Calu3 (cell line): Measurements from ENCODE around the gene HOXB6. TPM values are rescaled to one million over a fixed set of nuclear protein-coding genes. Genes with fewer than 3 reads are reported as not detected.

Experiments used
- BruUV-seq: library from RNA; stranded (reverse); fragments of 400-500 nt; replicated peaks from 2 replicates; lab custom pipeline; 2021; lab: Mats Ljungman, UMichigan
- CTCF ChIA-PET: fragments of 300-600 bp; sonication (Branson Sonifier 250); formaldehyde crosslinking; loops from one replicate; lab custom pipeline; 2022; ENCODE audit warnings: antibody characterized with exemption; lab: Charles Lee
- DNase-seq: peaks from one replicate; pipeline ENCODE4 v3.0.0; 2022
- H3K27ac Mint-ChIP-seq: one replicate; pipeline ENCODE4 v1.8.0; 2022; ENCODE audit warnings: mixed read lengths; ENCODE audit not compliant: unreplicated experiment
- H3K27me3 Mint-ChIP-seq: one replicate; pipeline ENCODE4 v1.8.0; 2022; ENCODE audit warnings: mixed read lengths; ENCODE audit not compliant: unreplicated experiment
- H3K36me3 Mint-ChIP-seq: one replicate; pipeline ENCODE4 v1.8.0; 2022; ENCODE audit warnings: mild to moderate bottlenecking, moderate library complexity, mixed read lengths; ENCODE audit not compliant: insufficient read depth, unreplicated experiment
- H3K4me1 Mint-ChIP-seq: one replicate; pipeline ENCODE4 v1.8.0; 2022; ENCODE audit warnings: mild to moderate bottlenecking, low read depth, mixed read lengths; ENCODE audit not compliant: unreplicated experiment
- H3K4me3 Mint-ChIP-seq: one replicate; pipeline ENCODE4 v1.8.0; 2022; ENCODE audit warnings: mild to moderate bottlenecking, low read depth, moderate library complexity, mixed read lengths; ENCODE audit not compliant: unreplicated experiment
- H3K9me3 Mint-ChIP-seq: one replicate; pipeline ENCODE4 v1.8.0; 2022; ENCODE audit warnings: low read depth, mixed read lengths; ENCODE audit not compliant: unreplicated experiment
- intact Hi-C: fragments of 100-400 bp; cut with micrococcal nuclease; formaldehyde crosslinking; loops from one replicate; pipeline ENCODE4 v1.10.0; 2022; ENCODE audit not compliant: unreplicated experiment
- total RNA-seq: library from RNA; stranded (reverse); gene quantifications from 2 replicates; pipeline ENCODE4 v1.2.3, GENCODE V29; 2022
- TF ChIP-seq, protein P1 (sequence below): fragments of 200-600 bp; IDR thresholded peaks from one replicate; pipeline ENCODE4 v1.8.0; 2022; ENCODE audit warnings: antibody characterized with exemption; ENCODE audit not compliant: unreplicated experiment

Gene HOXB6
- total RNA-seq, 1 experiment from 2014 or later: 140 TPM

DNA sequence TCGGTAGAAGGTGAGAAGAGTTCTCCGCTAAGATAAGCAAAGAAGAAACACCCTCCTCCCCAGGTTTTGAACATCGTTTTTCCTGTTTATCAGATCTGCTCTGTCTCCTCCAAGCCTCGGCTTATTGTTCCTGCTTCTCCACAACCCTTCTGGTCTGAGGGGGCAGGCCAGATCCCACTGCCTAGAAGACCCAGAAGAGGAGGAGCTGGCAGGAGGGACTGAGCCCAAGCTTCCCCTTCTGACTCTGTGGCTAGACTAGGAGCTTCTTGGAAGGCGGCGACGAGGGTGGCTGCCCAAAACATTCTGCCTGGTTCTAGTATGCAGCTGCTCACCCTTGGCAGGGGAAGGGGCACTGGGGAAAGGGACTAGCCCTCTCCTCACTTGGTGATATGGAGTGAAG lies 6.0 kb downstream of the HOXB6 start:
- H3K4me3 Mint-ChIP-seq: peak overlapping the region; percentile 88
- CTCF ChIA-PET: interaction anchor here (0.8 to 1.3 kb wide), 5 partner anchors 10 to 581 kb away, joined by 3 to 4 read pairs (median 4); no protein-coding TSS in a partner anchor
- no TSS peak for BruUV-seq
- TF ChIP-seq, protein P1, sequence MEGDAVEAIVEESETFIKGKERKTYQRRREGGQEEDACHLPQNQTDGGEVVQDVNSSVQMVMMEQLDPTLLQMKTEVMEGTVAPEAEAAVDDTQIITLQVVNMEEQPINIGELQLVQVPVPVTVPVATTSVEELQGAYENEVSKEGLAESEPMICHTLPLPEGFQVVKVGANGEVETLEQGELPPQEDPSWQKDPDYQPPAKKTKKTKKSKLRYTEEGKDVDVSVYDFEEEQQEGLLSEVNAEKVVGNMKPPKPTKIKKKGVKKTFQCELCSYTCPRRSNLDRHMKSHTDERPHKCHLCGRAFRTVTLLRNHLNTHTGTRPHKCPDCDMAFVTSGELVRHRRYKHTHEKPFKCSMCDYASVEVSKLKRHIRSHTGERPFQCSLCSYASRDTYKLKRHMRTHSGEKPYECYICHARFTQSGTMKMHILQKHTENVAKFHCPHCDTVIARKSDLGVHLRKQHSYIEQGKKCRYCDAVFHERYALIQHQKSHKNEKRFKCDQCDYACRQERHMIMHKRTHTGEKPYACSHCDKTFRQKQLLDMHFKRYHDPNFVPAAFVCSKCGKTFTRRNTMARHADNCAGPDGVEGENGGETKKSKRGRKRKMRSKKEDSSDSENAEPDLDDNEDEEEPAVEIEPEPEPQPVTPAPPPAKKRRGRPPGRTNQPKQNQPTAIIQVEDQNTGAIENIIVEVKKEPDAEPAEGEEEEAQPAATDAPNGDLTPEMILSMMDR: no peak
- no peak for DNase-seq
- intact Hi-C loops: no loop called here
- no peaks in the 10 kb centered on the region for H3K9me3 Mint-ChIP-seq
- H3K36me3 Mint-ChIP-seq: peaks cover 96% of the 10 kb centered on the region
- H3K27me3 Mint-ChIP-seq: peaks cover 8% of the 10 kb centered on the region
- H3K27ac Mint-ChIP-seq: peak overlapping the region; percentile 95
- peaks cover 62% of the 10 kb centered on the region for H3K4me1 Mint-ChIP-seq

DNA sequence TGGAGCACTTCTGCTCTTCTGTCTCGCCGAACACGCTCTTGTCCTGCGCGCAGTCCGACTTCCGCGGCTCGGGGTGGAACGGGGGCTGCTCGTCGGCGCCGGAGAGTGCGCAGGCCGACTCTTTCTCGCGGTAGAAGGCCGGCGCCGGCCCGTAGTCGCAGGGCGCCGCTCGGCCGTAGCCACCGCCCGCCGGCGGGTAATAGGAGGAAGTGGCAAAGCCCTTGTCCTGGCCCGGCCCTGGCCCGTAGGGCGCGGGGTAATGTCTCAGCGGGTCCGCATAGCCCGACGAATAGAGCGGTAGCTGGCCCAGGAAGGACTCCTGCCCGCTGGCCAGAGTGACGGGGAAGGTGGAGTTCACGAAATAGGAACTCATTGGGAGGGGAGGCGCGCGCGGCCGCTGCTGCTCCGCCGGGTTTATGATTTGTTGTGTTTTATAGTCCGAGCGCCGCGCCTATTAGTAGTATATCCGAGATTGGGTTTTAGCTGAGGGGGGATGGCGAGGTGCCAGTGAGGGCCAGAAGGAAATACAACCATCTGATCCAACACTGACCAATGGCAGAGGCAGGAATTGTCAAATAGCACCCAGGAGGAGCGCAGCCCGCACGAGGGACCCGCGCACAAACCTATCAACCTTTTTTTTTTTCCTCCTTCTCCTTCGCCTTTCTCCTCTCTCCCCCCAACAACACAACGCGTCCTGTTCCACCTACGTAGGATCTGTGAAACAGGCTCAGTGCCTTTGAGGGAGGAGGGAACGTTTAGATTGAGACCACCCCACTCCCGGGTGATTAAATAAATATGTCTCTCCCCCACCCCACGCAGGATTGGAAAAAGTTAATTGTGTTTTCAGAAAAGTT lies 6.8 kb downstream of the HOXB6 start:
- no TSS peak for BruUV-seq
- TF ChIP-seq, protein P1: no peak

DNA sequence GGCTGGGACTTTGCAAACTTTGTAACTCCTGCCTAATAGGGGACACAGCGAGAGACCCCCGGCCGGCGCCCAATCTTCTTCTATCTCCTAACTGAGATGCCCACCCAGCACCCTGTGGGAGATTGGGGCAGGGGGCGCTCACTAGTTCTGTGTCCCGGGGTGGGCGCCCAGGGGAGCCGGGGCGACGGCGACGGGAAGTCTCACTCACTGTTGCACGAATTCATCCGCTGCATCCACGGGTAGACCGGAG lies 7.3 kb downstream of the HOXB6 start:
- CTCF ChIA-PET: interaction anchor here (1.0 kb wide), 1 partner anchor 9 kb away, joined by 4 read pairs; no protein-coding TSS in a partner anchor
- Mint-ChIP-seq H3K27ac (peak overlapping the region; percentile 95), H3K9me3 (no peaks in the 10 kb centered on the region), H3K36me3 (peaks cover 96% of the 10 kb centered on the region), H3K27me3 (peaks cover 8% of the 10 kb centered on the region), H3K4me1 (peaks cover 75% of the 10 kb centered on the region), H3K4me3 (peak overlapping the region; percentile 88)
- no peak for DNase-seq
- TF ChIP-seq, protein P1: no peak
- intact Hi-C loops: no loop called here
- BruUV-seq: no TSS peak

More for the DNA sequence above, 6.8 kb downstream of the HOXB6 start:
- H3K4me3 Mint-ChIP-seq: peak overlapping the region; percentile 88
- CTCF ChIA-PET: interaction anchor here (0.8 to 1.3 kb wide), 5 partner anchors 9 to 580 kb away, joined by 3 to 4 read pairs (median 4); no protein-coding TSS in a partner anchor
- peaks cover 8% of the 10 kb centered on the region for H3K27me3 Mint-ChIP-seq
- peaks cover 69% of the 10 kb centered on the region for H3K4me1 Mint-ChIP-seq
- H3K36me3 Mint-ChIP-seq: peaks cover 96% of the 10 kb centered on the region
- peak; percentile 82 for DNase-seq
- intact Hi-C loops: no loop called here
- peak overlapping the region; percentile 95 for H3K27ac Mint-ChIP-seq
- no peaks in the 10 kb centered on the region for H3K9me3 Mint-ChIP-seq

- TF ChIP-seq, protein P1: no peak
- DNase-seq: peak; percentile 64
- H3K4me1 Mint-ChIP-seq: peaks cover 75% of the 10 kb centered on the region
- H3K4me3 Mint-ChIP-seq: peak overlapping the region; percentile 88
- no TSS peak for BruUV-seq
- H3K9me3 Mint-ChIP-seq: no peaks in the 10 kb centered on the region
- intact Hi-C loops: no loop called here
- peak overlapping the region; percentile 95 for H3K27ac Mint-ChIP-seq
- peaks cover 96% of the 10 kb centered on the region for H3K36me3 Mint-ChIP-seq
- peaks cover 8% of the 10 kb centered on the region for H3K27me3 Mint-ChIP-seq
- CTCF ChIA-PET: interaction anchor here (0.6 kb wide), 1 partner anchor 17 kb away, joined by 3 read pairs; no protein-coding TSS in a partner anchor
These were observed 7.9 kb downstream of the HOXB6 start for GRCh38 chr17:48596735-48597527.
